HL-60 (cell line): ENCODE results near the gene CSAD.

Experiments used
- CTCF ChIP-seq: IDR thresholded peaks from one replicate; pipeline ENCODE4 v1.5.1; 2011; ENCODE audit warnings: low read length, control low read depth, inconsistent platforms; ENCODE audit not compliant: insufficient read depth
- POLR2AphosphoS5 ChIP-seq: IDR thresholded peaks from 2 replicates; pipeline ENCODE4 v1.6.1; 2012; ENCODE audit warnings: low read depth
- REST ChIP-seq: IDR thresholded peaks from 2 replicates; pipeline ENCODE4 v1.6.1; 2012; ENCODE audit warnings: low read depth; ENCODE audit not compliant: insufficient replicate concordance

GRCh38 chr12:53179687-53180219, 972 bp downstream of the CSAD start:
- TF ChIP-seq CTCF, result no peak
- TF ChIP-seq POLR2AphosphoS5, result no peak
- TF ChIP-seq REST, result no peak
